HG03432 (cell line): ENCODE measurements around the gene JAK2.
"Not testable (repeated sequence)": the region's sequence is repeated elsewhere in the genome, so short reads cannot be mapped to it uniquely, and the experiment has no call there.

ENCODE experiments used
- ATAC-seq: cut with Tn5 transposase; IDR thresholded peaks from one replicate; pipeline ENCODE4 v1.9.1; 2021; ENCODE audit warnings: mild to moderate bottlenecking, moderate library complexity; ENCODE audit not compliant: unreplicated experiment

The JAK2 gene

DNA sequence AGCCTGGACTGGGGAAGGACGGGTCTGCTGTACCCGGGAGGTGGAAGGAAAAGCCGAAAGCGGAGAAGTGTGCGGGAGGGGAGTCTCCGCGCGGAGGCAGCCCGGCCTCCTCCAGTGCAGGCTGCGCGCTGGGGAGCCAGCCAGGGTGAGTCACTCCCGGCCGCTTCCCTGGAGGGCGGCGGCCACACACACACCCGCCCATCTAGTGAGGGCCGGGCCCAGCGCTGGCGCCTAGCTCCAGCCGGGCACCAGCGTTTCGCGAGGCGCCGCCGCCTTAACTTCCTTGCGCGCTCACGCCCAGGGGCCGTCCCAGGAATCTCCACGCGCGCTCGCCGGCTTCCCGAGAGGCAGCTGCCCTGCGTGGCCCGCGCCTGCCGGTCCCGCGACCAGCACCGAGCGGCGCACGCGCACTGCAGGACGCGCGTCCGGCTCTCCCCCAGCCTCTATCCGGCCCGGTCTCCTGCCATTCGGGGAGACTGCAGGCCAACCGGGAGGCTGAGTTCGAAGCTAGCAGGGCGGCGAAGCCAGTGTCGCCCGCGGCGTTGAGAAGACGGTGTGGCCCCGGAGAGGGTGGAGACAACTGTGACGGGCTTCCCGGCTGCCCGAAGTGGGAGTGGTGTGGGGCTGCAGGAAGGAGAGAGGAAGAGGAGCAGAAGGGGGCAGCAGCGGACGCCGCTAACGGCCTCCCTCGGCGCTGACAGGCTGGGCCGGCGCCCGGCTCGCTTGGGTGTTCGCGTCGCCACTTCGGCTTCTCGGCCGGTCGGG lies at the start of gene JAK2:
TSS of gene JAK2 (plus strand) at position 652 of the 765 bp plus-strand sequence. CDS start 36,716 bp downstream, outside the sequence.
- peak; percentile 74 for ATAC-seq

- ATAC-seq, result peak; percentile 30
These were observed 48.8 kb upstream of the JAK2 start for GRCh38 chr9:4936277-4936676.

DNA sequence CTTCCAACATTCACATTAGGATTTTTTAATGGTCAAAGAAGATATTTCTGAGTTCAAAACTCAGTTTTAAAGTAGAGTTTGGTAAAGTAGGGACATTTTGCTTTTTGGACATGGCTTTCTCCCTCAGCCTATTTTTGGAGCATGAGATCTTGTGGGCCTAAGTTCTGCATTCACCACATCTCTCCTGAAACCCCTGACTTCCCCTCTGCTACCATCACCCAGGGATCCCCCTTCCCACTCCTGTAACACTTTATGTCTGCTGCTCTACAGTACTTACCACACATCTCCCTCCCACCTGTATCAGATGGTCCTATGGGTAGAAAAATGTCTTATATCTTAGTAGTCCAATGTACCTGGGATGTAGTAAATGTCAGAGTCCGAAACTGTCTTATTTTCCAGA lies 48.2 kb upstream of the JAK2 start:
- peak; percentile 62 for ATAC-seq

DNA sequence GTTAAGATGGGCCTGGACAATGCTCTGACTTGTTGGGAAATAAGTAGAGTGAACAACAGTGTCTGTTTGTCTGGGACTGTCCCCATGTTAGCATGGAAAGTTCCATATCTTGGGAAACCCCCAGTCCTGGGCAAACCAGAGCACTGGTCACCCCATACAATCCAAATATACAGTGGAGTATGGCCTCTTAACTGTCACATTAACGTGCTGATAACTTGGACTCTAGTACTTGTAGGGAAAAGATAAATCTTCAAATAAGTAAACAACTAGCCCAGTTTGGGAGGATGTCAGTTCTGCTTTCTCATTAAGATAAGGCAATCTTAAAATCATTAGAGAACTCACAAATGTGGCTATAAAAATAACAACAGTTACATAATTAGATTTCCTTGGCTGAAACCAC lies 47.6 kb upstream of the JAK2 start:
- ATAC-seq, result no peak

DNA sequence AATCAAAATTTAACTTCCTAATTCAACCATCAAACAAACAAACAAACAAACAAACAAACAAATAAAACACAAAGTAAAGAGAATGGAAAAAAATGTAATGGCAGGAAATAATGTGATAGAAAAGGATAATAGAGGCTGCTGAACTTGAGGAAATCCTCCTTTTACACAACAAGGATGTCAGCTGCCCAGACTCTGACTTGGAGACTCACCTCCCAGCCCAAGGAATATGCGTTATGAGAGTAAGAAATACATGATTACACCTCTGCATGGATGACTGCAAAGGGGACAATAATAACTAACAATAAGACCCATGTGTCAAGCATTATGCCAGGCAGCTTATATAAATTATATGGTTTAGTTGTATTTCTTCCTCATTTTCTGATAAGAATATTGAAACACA lies 46.6 kb upstream of the JAK2 start:
- no peak for ATAC-seq

DNA sequence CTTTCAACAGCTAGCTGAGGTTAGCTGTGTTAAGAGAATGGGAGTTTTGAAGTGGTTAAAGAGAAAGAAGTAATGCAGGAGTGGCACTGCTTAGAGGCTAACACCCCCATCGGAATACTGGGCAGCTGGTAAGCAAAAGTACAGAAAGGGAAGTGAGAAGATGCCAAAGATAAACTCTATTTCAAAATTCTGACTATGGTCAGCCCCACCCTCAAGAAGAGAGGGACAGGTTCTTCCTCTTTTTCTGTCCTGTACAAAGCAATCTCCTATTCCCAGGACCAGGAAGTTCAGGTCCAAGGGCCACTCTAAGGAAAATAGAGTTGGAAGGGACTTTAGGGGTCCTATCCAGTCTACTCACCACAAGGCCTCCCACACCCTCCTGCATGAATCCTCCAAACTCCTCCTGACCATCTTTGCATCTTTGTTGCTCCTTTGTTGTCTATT lies 45.9 kb upstream of the JAK2 start:
- ATAC-seq, result peak; percentile 89

- not testable (repeated sequence) for ATAC-seq
These were observed 42.9 kb upstream of the JAK2 start for GRCh38 chr9:4942042-4942691.

DNA sequence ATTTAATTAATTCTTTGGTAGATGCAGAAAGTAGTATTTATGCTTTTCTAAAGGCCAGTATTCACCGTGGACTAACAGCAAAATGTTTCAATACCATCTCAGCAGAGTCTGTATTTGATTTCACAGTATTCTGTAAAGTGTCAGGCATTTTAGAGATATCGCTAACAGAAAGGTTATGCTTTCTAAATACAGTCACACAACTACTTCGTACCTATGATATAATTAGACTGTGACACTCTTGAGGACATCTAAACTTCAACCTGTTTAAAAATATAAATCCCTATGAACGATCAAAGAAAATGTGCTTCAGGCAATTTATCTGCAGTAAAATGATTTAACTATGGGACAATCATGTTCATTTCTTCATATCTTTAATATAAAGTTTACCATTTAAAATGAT lies 41.7 kb upstream of the JAK2 start:
- ATAC-seq, result no peak

GRCh38 chr9:4944431-4945211 lies 40.5 kb upstream of the JAK2 start:
- ATAC-seq, result not testable (repeated sequence)

GRCh38 chr9:4946937-4947336 lies 38.1 kb upstream of the JAK2 start:
- no peak for ATAC-seq

DNA sequence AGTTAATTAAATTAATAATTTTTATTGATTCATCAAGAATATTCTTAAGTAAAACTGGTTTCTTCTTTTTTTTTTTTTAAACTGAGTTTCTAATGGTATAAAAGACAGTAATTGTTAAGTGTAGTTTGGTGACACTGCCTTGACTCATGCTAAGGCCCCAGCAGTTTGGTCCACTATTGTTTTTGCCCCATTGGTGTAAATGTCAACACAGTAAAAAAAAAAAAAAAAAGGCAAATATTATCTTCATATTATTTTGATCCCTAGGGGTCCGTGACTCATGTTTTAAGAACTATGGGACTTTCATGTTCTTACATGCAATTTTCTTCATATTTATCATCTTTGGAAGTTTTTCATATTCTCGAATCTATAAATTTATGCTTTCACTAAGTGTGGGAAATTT lies 29.2 kb upstream of the JAK2 start:
- ATAC-seq, result no peak

- no peak for ATAC-seq
These were observed 26.0 kb upstream of the JAK2 start for GRCh38 chr9:4959031-4959430.

DNA sequence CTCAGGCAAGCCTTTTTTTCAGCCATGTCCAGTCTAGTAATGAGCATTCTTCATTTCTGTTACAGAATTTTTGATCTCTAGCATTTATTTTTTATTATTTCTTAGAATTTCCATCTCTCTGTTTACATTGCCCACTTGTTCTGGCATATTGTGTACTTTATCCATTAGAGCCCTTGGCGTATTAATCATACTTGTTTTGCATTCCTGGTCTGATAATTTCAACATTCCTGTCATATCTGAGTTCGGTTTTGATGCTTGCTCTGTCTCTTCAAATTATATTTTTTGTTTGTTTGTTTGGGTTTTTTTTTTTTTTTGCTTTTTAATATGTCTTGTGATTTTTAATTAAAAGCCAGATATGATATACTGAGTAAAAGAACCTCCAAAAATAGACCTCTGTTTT lies 23.0 kb upstream of the JAK2 start:
- ATAC-seq, result no peak

DNA sequence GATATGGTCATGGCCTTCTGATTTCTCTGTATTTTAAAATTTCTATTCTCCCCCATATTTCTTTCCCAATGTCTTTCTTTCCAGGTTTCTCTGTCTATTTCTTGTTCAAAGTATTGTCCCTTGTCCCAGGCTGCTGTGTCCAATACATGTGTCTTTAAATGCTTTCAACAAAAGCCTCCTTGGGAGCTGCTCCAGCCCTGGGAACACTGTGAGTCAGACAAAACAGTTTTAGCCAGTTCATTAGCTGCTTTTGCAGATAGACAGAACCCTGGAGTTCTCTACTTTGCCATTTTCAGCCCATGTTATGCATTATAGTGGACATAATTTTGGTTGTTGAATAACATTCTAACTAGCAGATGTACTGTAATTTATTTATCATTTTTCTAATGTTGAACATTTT lies 20.5 kb upstream of the JAK2 start:
- no peak for ATAC-seq

GRCh38 chr9:4965174-4965821 lies 19.8 kb upstream of the JAK2 start:
- ATAC-seq, result no peak

DNA sequence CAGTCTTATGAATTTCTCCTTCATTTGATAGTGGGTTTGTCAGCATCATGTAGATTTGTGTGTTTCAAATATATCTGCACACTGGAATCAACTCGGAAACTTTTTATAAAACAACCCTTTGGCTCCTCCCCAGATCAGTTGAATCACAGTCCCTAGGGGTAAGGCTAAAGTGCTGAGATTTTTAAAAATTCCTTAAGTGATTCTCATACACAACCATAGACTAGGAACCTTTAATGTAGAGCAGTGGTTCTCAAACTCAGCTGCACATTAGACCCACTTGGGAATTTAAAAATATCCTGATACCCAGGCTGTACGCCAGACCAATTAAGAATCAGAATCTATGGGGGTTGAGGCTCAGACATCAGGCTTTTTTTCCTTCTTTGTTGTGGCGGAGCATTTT lies 17.5 kb upstream of the JAK2 start:
- ATAC-seq, result no peak

- no peak for ATAC-seq
These were observed 15.9 kb upstream of the JAK2 start for GRCh38 chr9:4969130-4969529.

DNA sequence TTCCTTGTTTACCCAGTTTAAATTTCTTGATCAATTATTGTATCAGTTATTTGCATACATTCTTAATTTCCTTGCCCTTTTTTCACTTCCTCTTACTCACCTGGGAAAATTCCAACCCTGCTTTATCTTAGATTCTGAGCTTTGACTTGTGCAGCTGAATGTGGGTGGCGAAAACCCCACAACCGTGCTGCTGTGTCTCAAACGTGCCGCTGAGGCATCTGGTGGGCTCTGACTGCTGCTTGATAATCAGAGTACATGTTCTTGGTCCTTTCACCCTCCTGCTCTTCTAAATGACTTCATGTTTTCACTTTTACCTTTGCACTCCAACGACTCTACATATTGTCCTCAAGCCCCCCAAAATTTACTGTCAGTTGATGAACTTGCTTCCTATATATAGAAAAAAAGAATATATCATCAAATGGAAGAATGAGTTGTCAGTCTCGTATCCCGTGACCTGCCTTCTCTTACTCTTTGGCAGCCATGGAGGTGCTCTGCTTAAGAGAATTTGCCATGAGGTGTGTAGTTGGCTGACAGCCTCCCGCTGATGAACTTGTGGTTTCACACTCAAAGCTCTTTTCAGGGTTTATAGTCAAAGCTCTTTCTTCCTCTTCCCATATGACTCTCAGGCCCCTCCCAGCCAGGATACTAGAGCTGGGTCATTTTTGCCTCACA lies 14.0 kb upstream of the JAK2 start:
- ATAC-seq, result peak; percentile 90

GRCh38 chr9:4973246-4973645 lies 11.8 kb upstream of the JAK2 start:
- no peak for ATAC-seq

DNA sequence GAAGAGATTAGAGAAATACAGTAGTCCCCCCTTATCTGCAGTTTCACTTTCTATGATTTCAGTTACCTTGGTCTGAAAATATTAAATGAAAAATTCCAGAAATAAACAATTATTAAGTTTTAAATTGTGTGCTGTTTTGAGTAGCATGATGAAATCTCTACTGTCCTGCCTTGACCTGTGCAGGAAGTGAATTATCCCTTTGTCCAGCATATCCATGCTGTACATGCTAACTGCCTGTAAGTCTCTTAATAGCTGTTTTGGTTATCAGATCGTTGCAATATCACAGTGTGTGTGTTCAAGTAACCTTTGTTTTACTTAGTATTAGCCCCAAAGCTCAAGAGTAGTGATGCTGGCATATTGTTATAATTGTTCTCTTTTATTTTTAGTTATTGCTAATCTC lies 11.2 kb upstream of the JAK2 start:
- ATAC-seq, result no peak

GRCh38 chr9:4979239-4979638 lies 5.8 kb upstream of the JAK2 start:
- no peak for ATAC-seq
